Nucleus accumbens (tissue), 56 donors: Measurements from ENCODE around the gene NELL1.

Experiments
- DNase-seq, 56 donors: peaks; one replicate each; lab custom pipeline; 2025; lab: John Stamatoyannopoulos, UW

Gene NELL1

DNA sequence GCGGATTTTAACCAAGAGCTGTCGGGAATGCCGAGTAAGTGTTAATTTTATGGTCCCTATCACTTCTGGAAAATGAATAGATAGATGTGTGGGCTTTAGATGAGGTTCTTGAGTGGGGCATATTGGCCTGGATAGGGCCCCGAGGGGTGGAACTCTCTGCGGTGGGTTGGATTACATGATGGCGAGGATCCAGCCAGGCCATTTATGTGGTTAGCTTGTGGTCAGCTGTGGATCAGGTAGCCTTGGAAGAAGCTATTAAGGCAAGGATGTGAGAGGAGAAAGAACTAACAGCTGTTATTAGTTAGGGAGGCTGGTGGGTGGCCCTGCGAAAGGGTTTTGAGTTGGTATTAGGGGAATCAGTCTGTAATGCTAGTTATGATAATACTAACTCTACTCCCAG, 268.4 kb downstream of the NELL1 start:
- DNase-seq, result no peak

DNA sequence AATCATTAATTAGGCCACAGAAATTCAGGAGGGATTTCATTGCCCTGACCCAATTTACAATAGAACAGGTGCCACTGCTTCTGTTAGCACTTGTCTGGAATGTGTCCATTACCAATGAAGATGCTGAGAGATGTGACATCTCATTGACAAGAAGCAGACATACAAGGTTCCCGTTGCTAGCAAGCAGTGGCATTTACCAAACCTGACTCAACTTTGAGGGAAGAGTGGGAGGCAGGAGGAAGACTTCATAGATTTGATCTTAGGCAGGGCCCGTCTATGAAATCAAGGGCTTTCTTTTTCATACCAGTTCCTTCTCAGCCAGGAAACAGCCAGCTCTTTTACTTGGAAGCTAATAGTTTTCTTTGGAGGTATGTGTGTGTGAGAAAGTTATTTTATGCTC, 280.2 kb downstream of the NELL1 start:
- DNase-seq, result peak in 3 of 56 donors; percentile 8 to 25 (median 14)

GRCh38 chr11:20962581-20962980, 293.2 kb downstream of the NELL1 start:
- DNase-seq, result no peak

DNA sequence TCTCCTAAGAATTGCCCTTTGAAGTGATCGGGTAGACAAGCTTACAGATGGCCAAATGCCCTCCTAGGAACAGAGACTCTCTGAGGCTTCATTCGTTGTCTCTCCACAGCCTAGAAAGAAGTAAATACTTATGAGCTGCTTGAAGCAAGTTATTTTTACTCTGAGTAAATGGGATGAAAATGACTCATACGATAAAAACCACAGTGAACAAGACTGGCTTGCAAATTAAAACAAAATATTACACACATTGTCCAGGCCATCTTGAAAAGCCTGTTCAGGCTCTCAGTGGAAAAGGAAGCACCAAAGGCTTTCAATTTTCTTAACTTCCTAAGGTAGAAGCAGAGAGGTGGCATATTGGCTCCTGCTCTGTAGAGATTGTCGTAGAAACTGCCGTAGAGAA, 294.2 kb downstream of the NELL1 start:
- no peak for DNase-seq

DNA sequence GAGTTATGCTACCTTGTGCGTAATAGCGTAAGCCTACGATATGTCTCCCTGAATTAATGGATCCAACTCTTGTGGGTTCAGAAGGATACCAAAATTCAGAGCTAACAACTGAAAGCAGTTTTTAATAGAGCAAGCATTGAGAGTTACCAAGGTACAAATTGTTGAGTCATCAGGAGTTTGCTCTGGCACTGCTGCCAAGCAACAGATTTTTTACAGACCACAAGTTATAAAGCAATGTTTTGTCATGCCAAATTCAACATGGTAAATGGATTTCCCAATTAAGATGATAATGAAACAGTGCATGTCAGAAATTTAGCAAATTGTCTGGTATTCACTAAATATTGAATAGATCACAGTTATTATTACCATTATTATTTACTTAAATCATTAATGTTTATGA, 295.6 kb downstream of the NELL1 start:
- DNase-seq, result peak in 1 of 56 donors; percentile 6

GRCh38 chr11:20966489-20966888, 297.1 kb downstream of the NELL1 start:
- no peak for DNase-seq

DNA sequence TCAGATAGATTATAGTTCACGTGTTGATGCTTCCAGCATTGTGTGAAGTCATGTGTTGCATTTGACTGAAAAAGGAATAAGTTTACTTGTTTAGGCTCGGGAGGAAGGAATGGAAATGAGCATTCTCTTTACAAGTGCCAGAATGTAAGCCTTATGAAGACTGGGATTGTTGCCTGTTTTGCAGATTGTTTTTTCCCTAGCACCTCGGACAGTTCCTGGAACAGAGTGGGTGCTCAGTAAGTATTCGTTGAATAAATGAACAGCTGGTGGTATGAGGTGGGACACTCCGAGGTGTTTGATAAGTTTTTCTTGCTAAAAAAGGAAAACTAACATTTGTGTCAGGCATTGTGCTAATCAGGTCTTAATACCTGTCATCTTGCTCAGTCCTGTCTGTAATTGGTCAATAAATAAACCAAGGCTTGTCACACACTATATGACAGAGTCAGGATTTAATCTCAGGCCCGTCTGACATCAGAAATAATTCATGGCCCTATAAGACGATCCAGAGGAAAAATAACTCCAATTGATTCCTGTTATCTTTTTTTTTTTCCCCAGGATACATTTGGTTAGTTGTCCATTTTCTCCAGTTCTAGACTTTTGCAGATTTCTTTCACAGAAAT, 304.7 kb downstream of the NELL1 start:
- DNase-seq, result no peak

GRCh38 chr11:20980736-20981135, 311.4 kb downstream of the NELL1 start:
- DNase-seq, result no peak

DNA sequence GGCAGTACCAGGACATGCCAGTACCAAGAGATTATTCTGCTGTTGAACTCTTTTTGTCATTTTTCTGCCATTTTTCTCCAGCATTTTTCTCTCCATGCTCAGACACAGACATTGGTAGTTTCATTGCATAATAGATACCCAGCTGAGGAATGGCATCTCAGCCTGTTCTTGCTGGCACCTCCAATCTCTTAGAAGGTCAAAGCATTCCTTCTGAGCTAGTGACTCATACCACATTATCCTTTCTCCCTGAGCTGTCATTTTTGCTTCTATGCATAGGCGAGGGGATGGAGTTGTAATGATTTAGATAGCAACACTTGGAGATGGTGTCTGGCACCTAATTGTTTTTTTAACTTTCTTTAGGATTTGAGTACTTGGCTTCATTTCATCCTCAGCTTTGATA, 321.1 kb downstream of the NELL1 start:
- DNase-seq, result no peak

- no peak for DNase-seq
These were observed 322.1 kb downstream of the NELL1 start for GRCh38 chr11:20991471-20991870.

- DNase-seq, result peak in 4 of 56 donors; percentile 3 to 9 (median 6)
These were observed 337.9 kb downstream of the NELL1 start for GRCh38 chr11:21007297-21007696.

DNA sequence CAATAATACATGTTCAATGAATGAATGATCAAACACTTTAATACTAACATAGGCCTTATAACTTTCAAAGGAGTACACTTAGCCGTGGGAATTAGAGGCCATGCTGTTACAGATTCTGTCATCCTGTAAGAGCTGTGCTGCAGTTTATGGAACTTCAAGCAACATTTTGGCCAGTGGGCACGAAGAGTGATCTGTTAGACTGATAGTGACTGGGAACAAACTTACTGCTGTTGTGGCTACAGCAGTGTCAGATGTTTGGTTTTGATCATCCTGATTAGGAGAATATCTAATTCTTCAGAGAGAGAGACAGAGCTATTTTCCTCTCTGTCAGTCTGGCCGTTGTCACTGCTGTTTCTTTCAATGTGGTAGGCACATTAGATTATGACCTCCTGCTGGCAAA, 348.9 kb downstream of the NELL1 start:
- DNase-seq, result no peak

DNA sequence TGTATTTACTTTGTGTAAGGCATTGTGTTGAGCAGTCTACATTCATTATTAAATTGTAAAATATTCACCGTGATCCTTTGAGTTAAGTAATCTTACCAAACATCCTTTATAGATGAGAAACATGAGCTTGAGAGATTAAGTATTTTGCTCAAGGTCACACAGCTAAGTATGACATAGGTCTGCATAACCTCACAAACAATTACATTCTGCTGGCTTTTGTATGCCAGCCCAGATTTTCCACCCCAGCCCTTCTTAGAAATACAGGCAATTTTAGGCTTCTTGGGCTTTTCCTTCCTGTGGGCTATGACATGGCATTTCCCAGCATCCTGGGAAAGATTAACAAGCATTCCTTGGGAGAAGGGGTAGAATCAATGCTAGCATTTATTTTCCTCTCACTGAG, 357.3 kb downstream of the NELL1 start:
- no peak for DNase-seq

GRCh38 chr11:21037850-21038249, 368.5 kb downstream of the NELL1 start:
- DNase-seq, result no peak

- DNase-seq, result no peak
These were observed 369.4 kb downstream of the NELL1 start for GRCh38 chr11:21038801-21039200.

DNA sequence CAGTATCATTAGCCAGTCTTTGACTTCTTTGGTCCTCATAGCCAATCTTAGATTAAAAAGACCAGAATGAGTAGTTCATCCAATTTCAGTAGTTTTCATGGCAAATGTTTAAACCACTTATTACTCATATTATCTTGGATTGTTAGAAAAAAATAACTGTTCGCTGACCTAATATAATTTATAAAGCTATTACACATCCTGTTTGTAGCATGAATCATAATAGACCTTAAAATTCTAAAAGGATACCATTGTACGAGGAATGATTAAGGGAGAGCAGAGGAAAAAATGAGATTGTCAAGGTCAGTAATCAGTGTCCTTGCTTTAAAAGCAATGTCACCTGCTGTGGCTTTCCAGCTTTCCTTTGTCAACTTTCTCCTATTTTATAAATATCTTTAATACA, 371.2 kb downstream of the NELL1 start:
- DNase-seq, result no peak

GRCh38 chr11:21048626-21049025, 379.2 kb downstream of the NELL1 start:
- no peak for DNase-seq

- DNase-seq, result no peak
These were observed 384.1 kb downstream of the NELL1 start for GRCh38 chr11:21053466-21053865.

GRCh38 chr11:21056644-21057043, 387.3 kb downstream of the NELL1 start:
- DNase-seq, result no peak

DNA sequence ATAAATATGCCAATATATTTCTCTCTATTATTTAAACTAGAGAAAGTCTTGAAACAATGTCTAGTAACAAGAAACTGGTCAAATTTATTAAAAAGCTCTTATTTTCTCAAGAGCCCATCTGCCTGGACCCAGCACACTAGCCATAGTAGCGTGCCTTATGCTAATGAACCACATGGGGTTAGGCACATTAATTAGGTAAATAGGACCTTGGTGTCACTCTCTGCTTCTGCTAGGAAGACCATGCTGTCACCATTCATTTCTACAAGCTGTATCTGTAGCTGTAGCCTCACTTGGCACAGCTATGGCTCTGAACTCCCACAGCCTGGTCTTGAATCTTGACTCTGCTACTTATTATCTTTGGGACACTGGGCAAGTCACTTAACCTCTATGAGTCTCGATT, 390.5 kb downstream of the NELL1 start:
- DNase-seq, result no peak

DNA sequence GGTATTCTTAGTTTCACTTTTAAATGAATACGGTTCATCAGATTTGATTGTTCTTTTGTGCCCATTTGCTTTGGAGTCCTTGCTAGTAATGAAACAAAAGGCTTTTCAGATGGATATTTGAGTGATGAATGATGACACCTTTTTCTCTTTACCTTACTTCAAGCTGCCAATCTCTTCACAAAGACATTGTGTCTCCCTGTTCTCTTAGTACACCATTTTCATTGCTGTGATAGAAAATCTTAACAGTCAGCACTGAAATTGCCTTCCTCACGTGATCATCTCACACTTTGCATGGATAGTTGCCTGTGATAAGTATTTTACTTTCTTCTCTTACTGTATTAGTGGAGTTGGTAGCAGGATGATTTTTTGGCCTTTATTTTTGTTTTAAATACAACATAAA, 396.6 kb downstream of the NELL1 start:
- DNase-seq, result no peak

- DNase-seq, result no peak
These were observed 399.5 kb downstream of the NELL1 start for GRCh38 chr11:21068886-21069285.

- DNase-seq, result no peak
These were observed 400.5 kb downstream of the NELL1 start for GRCh38 chr11:21069909-21070308.
